Activated naive CD4-positive, alpha-beta T cell (primary cell): ENCODE data around the gene ANTXR1.

Experiments
- DNase-seq, 4 experiments: peaks; one replicate each; lab custom pipeline; 2025; lab: John Stamatoyannopoulos, UW

Gene ANTXR1

DNA sequence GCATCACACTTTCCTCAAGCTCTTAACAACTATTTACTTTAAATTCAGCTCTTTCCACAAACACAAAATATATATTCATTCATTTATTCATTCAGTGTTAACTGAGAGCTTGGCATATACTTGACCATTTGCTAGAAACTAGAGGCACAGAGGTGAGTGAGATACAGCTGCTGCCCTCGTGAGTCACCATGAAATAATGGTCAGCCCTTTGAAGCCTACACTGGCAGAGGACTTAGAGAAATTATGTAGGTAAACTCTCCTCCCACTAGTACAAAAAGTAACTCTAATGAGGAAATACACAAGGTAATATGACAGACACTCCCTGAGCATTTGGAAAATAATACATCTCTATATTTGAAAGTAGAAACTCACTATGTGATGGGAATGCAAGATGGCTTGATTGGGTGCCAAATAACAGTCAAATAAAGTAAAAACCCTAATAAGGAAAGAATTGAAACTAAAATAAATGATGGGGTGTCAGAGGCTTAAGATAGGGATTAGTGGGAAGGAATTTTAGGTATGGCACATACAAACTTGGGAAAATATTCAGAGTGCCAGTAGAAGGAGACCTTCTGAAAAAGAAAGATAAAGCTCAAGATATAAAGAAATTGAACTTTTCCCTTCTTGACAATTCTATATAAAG lies 61.1 kb downstream of the ANTXR1 start:
- DNase-seq, result no peak

DNA sequence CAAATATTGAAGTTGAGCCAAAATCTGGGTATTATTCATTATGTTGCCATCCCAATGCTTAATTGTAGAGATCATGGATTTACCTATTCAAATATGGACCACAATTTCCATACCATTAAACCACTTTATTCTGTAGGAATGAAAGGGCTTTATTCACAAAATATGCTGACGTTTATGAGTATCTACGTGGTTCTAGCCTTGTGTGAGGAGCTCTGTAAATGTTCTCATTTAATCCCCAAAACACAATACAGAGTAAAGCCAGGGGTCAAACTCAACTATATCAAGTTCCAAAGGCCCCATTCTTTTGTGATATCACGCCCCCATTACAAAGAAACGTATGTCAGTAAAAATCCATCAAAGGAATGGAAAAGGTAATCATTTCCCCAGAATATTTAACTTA lies 61.9 kb downstream of the ANTXR1 start:
- DNase-seq, result no peak

DNA sequence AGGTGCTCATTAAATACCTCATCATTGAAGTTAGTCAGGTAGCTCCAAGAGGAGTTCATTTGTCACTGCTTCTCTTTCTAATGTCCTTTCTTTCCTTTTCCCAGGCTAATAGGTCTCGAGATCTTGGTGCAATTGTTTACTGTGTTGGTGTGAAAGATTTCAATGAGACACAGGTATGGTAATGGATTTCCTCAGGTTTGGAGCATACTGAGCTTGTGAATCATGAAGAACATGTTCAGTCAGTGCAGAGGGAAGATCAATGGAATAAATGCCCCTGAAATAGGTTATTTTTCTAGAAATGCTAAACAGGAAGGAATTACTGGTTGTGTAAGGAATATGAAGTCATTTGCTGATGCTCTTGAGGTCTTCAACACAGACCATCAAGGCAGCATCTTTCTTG lies 62.5 kb downstream of the ANTXR1 start:
- DNase-seq, result no peak

DNA sequence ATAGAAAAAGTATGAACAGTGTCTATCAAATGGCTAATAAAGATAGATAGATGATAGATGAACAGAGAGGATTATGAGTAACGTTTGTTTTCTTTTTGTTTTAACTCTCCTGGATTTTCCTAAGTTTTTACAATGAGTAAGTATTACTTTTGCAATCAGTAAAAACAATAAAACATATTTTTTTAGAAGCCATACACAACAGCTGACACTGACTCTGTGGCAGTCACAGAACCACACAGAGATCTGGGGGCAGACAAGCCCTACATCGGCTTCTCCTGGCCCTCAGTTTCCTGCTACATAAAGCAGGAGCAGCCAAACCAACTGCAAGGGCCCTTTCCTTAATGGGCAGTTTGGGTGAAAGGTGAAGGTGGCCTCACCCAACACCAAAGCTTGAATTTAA lies 63.6 kb downstream of the ANTXR1 start:
- DNase-seq, result no peak

GRCh38 chr2:69077252-69077950 lies 64.4 kb downstream of the ANTXR1 start:
- no peak for DNase-seq

DNA sequence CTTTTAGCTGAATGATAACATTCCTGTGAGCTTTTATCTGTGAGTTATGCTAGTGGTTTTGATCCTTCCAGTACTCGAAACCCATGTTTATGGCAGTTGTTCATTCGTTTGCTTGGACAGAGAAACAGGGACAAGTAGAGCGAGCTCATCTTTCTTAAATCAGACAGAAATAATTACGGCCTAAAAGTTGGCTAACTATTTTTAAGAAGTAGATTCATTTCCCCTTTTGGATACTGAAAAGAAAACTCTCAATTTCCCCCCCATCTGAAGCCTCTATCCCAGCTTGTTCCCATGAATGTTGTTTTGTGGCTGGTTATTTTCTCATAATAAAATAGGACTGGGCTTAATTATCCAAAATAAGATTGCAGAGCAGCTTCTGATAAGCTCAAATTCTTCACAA lies 67.1 kb downstream of the ANTXR1 start:
- no peak for DNase-seq

DNA sequence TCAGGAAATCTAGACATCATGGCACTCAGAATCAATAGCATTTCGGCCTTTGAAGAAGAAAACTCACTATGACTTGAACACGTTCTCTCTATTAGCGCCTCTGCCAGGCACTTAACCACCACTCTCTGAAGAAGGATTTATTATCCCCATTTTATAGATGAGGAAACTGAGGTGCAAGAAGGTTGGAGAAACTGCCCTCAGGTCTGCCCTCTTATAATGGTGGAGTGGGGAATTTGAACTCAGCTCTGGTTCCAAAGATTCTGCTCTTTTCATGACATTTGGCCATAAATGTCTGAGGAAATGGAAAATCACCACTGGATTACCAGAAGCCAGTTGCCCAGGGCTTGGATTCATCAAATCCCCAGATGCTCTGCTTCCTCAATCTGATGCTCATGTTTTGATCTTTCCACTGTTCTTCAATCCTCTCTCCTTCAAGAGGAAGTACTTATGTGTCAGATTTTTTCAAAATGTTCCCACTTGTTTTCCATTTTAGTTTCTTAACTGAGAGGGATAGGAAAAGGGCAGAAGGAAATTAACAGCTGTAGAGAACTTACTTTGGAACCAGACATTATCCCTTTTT lies 68.1 kb downstream of the ANTXR1 start:
- DNase-seq, result no peak

- DNase-seq, result no peak
Measured at GRCh38 chr2:69081757-69082156, 68.8 kb downstream of the ANTXR1 start.

GRCh38 chr2:69082430-69082997 lies 69.5 kb downstream of the ANTXR1 start:
- DNase-seq, result no peak

GRCh38 chr2:69083235-69083748 lies 70.3 kb downstream of the ANTXR1 start:
- no peak for DNase-seq

DNA sequence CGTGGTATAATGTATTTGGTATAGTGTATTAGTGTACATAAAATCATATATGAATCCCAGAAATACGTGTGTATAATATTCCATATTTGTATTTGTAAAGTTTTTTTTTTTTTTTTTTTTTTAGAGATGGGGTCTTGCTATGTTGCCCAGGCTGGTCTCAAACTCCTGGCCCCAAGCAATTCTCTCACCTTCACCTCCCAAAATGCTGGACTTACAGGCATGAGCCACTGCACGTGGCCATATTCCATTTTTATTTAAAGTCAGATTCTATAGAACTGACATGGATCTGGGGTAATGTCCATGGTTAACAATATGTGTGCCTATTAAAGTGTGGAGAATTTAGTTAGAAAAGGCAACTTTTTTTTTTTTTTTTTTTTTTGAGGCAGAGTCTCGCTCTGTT lies 71.5 kb downstream of the ANTXR1 start:
- no peak for DNase-seq

DNA sequence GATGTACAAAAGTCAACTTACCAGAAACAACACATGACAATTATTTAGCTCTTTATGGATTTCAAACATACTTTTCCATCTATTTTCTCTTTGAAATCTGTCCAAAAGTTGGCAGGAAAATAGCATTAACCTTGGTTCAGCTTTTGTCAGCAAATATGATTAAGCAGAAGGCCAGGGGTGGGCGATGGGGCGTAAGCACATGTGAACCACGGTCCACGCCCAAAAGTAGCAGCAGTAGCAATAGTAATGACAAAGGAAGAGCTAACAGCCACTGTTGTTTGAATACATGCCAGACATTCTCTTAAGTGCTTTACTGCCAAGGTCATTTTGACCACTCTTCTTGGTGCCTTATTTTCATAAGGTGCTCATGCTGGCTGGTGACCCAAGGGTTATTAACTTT lies 73.5 kb downstream of the ANTXR1 start:
- no peak for DNase-seq

DNA sequence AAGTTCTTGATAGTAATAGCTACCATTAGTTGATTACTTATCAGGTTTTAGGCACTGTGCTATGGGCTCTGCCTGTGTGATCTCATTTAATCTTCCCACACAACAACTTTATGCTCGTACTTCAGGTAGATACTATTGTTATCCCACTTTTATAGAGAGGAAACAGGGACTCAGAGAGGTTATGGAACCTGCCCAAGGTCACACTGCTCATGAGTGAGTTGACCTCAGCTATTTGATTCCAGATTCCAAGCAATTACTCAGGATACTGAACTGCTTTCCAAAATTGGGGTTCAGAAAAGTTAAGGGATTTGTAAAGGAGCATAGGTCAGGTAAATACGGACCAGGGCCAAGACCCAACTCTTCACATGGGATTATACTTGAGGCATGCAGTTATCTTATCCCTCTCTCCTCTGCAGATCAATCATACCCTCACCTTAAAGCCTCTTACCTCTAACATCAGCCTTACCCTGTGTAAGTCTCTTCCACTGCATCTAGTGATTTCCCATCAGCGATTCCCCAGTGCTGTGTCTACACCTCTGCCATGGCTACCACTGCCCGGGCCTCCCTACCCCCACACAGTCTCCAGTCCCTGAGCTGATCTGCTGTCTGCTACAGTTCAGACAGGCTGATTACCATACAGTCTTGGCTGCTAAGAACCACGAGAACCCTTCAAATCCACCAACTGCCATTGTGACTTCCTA lies 74.4 kb downstream of the ANTXR1 start:
- no peak for DNase-seq

- no peak for DNase-seq
Measured at GRCh38 chr2:69087912-69088240, 74.9 kb downstream of the ANTXR1 start.

GRCh38 chr2:69088466-69088865 lies 75.5 kb downstream of the ANTXR1 start:
- DNase-seq, result no peak

DNA sequence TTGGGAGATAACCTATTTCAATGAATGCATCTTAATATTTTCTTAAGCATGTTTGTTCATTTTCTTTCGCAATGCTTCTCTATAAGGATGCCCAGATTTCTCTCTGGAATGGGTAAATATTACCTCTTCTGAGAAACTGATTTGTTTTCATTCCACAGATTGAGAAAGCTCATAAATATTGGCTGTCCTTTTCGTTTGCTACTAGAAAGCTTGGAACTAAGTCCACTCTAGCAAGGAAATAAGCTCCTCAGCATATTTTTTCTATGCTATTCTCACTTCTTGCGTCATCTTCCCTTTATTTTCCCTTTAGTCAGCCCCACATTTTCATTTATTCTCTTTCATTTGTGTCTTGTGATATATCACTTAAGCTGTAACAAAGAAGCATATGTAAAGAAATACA lies 76.3 kb downstream of the ANTXR1 start:
- no peak for DNase-seq

DNA sequence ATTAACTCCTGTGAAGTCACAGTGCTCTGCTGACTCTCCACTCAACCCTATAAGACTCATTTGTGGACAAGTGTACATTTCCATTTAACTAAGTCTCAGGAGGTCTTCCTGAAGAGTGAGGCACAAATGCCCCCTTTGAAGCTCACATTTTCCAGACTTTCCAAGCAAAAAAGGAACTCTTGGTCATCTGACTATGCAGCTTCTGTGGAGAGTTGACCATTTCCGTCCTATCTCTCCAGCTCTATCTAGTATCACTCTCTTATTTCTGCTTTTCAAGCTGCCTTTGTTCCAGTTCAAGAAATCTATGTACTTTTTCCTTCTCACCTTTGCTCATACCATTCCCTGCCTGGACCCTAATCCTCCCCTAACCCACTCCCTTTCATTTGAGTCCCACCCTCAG lies 77.0 kb downstream of the ANTXR1 start:
- no peak for DNase-seq

DNA sequence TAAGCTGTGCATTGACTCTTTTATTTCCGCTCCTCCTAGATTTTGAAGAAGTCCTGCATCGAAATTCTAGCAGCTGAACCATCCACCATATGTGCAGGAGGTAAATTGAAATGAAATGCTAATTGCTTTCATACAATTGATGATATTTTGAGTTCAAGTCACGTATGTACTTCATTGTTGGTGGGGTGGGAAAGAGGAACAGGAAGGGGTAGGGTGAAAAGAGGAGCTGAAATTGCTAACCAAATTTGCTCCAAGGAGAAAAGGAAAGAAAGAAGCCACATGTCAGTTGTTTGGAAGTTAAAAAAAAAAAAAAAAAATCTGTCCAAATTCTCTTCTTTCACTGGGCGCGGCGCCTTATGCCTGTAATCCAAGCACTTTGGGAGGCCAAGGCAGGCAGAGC lies 77.8 kb downstream of the ANTXR1 start:
- no peak for DNase-seq

DNA sequence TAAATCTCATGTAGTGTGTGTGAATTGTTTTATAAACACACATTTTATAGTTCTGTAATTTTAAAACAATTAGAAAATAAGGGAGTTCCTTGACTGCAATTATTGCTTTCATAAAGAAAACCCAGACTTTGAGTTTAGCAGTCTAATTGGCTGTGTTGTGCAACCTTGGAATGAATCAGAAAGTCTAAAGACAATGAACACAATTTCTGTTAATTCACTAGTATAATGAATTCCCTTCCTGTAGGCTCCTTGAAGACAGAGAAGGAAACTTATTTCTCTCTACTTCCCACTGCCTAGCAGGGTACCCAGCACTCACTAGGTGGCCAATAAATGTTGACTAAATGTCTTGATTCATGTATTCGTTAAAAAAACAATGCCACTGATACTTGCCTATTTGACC lies 79.9 kb downstream of the ANTXR1 start:
- no peak for DNase-seq

DNA sequence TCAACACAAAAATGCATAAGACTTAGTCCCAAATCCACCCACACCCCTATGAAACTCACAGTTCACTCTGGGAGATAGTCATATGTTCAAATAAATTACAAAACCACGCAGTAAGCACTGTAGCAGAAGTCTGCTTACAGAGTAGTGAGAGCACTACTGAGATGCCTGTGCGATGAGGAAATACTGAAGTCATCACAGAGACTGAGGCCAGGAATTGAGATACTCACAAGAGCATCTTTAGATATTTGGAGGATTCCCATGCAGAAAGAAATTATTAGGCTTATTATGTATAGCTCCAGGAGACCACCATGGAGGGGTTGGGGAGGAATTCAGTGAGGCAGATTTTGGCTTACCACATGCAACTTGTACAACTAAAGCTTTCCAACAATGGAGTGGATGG lies 82.3 kb downstream of the ANTXR1 start:
- no peak for DNase-seq

DNA sequence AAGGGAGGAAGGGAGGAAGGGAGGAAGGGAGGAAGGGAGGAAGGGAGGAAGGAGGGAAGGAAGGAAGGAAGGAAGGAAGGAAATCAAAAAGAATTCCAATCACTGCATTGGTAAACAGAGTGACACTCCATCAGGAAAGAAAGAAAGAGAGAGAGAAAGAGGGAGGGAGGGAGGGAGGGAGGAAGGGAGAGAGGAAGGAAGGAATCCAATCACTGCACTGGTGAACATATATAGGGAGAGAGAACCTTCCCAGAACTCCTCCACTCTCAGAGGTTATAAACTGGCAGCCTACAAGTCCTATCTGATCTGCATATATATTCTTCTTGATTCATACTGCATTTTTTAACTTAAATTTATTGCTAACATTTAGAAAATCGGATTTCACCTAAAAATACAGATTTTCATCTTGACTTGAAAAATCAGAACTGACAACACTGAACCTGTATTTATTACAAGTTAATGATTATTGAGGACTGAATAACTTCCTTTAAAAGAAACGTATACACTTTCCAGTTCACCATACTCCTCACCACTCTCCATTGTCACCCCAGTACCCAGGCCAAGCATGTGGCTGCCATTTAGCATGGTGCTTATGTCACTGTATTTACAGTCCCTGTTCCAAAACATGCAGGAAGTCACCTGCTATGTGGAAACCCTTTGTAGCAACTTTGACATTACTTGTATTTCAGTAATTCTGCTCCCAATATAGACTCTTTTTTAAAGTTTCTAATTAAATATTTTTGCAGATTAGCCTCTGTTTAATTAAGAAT lies 83.5 kb downstream of the ANTXR1 start:
- no peak for DNase-seq

DNA sequence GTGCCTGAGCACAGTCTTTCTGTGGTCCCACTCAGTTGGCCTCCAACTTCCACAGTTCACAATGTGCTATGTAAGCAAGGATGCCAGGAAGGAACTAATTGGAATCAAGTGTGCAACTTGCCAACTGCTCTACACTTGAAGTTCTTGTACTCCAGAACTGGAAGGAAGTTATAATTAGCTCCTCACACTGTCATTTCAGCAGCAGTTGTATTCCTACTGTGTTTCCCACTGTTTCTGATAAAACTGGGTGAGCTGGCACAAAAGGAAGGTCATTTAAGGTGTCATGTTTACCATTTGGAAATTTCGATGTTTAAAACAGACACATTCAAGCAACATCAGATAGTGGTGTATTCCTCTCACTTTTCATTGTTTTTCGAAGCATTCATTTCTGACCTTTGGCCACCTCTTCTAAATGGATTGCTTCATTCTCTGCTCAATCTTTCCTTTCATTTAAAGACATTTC lies 84.2 kb downstream of the ANTXR1 start:
- DNase-seq, result no peak
